ENCODE results near the gene PANX2.

GRCh38 chr22:50175191-50175461 lies 4.6 kb downstream of the PANX2 start:
- TF ChIP-seq EZH2 (IDR thresholded peaks at IDR 0.05; ENCODE audit: low read depth, unreplicated experiment): no peak
- TF ChIP-seq CTCF (conservative IDR thresholded peaks at IDR 0.05; ENCODE audit: low read depth in 2 of 2): no peak
- no peak for TF ChIP-seq POLR2AphosphoS5 (IDR thresholded peaks at IDR 0.05; ENCODE audit: low read depth)
- TF ChIP-seq ETS1 (IDR thresholded peaks at IDR 0.05): no peak
- no peak for TF ChIP-seq EZH2phosphoT487 (IDR thresholded peaks at IDR 0.05; ENCODE audit: unreplicated experiment)
- no peak for TF ChIP-seq CREB1 (CRISPR knock-in tag; IDR thresholded peaks at IDR 0.05; ENCODE audit: low read depth)
- no peak for TF ChIP-seq NANOG (IDR thresholded peaks at IDR 0.05; ENCODE audit: borderline replicate concordance)
- TF ChIP-seq ZNF114 (CRISPR knock-in tag; IDR thresholded peaks at IDR 0.05): no peak
